HEK293T (cell line): ENCODE measurements around the gene ZNF862.

ENCODE experiments used
- BHLHE40 ChIP-seq: fragments of 450-650 bp; IDR thresholded peaks from 2 replicates; pipeline ENCODE4 v1.6.1; 2016; ENCODE audit warnings: mild to moderate bottlenecking, moderate library complexity, borderline replicate concordance
- ELF4 ChIP-seq: fragments of 450-650 bp; IDR thresholded peaks from 2 replicates; pipeline ENCODE4 v1.6.1; 2017; ENCODE audit warnings: antibody characterized with exemption
- FOXA1 ChIP-seq: fragments of 450-650 bp; IDR thresholded peaks from 2 replicates; pipeline ENCODE4 v1.6.1; 2016; ENCODE audit warnings: mild to moderate bottlenecking
- FOXK2 ChIP-seq: fragments of 450-650 bp; IDR thresholded peaks from 2 replicates; pipeline ENCODE4 v1.6.1; 2016; ENCODE audit warnings: mild to moderate bottlenecking
- FOXM1 ChIP-seq: fragments of 450-650 bp; IDR thresholded peaks from 2 replicates; pipeline ENCODE4 v1.6.1; 2017; ENCODE audit warnings: mild to moderate bottlenecking, borderline replicate concordance
- LEF1 ChIP-seq: fragments of 450-650 bp; IDR thresholded peaks from 2 replicates; pipeline ENCODE4 v1.6.1; 2017; ENCODE audit warnings: mild to moderate bottlenecking, borderline replicate concordance
- SP1 ChIP-seq: fragments of 450-650 bp; IDR thresholded peaks from 2 replicates; pipeline ENCODE4 v1.6.1; 2017
- SUZ12 ChIP-seq: fragments of 450-650 bp; IDR thresholded peaks from 2 replicates; pipeline ENCODE4 v1.6.1; 2016; ENCODE audit warnings: mild to moderate bottlenecking
- TARDBP ChIP-seq: fragments of 450-650 bp; IDR thresholded peaks from 2 replicates; pipeline ENCODE4 v1.6.1; 2016

- no peak for TF ChIP-seq FOXA1
- no peak for TF ChIP-seq FOXK2
- TF ChIP-seq LEF1: no peak
- TF ChIP-seq SUZ12: no peak
- no peak for TF ChIP-seq BHLHE40
- no peak for TF ChIP-seq ELF4
- TF ChIP-seq SP1: no peak
- TF ChIP-seq TARDBP: no peak
- TF ChIP-seq FOXM1: no peak
Measured at GRCh38 chr7:149877890-149878522, 39.8 kb downstream of the ZNF862 start.
